ENCODE data around the gene IRGQ.
"Not testable (repeated sequence)": the region's sequence is repeated elsewhere in the genome, so short reads cannot be mapped to it uniquely, and the experiment has no call there.

IRGQ gene

DNA sequence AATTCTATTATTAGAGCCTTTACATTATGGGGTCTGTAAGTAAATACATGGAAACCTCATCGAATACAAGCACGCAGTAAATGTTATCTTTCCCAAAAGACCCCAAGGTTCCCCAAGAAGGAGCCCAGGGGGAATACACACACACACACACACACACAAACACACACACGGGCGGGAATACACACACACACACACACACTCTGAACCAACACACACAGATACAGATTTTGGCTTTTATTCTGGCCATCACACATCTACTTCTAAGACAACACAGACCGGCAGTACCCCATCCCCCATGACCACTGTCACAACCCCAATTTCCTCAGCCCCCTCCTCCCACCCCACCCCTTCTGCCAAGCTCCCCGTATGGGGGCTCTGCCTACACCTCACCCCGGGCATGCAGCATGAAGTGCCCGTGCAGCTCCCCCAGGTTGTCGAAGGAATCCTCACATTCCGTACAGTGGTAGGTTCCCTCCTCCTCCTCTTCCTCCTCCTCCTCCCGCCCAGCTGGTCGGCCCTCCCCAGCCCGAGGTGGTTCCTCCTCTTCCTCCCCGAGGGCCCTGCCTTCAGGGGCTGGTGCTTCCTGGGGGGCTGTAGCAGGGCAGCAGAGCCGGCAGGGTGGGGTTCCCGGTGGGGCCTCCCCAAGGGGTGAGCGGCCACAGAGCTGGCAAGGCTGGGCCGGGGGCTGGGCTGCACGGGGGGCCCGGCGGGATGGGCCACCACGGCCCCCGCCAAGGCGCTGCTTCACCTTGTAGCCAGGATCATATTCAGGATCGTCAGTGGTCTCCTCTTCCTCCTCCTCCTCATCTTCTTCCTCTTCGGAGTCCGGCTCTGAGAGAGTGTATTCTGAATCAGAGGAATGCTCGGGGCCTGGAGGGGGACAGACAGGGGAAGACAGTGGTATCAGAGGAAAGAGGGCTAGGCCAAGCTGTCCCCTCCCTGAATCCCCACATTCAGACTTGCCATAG is 11.6 kb upstream of the IRGQ start:
- TF ChIP-seq EZH2phosphoT487 (IDR thresholded peaks at IDR 0.05; ENCODE audit: borderline replicate concordance, low read length), result no peak
- TF ChIP-seq, protein P1, sequence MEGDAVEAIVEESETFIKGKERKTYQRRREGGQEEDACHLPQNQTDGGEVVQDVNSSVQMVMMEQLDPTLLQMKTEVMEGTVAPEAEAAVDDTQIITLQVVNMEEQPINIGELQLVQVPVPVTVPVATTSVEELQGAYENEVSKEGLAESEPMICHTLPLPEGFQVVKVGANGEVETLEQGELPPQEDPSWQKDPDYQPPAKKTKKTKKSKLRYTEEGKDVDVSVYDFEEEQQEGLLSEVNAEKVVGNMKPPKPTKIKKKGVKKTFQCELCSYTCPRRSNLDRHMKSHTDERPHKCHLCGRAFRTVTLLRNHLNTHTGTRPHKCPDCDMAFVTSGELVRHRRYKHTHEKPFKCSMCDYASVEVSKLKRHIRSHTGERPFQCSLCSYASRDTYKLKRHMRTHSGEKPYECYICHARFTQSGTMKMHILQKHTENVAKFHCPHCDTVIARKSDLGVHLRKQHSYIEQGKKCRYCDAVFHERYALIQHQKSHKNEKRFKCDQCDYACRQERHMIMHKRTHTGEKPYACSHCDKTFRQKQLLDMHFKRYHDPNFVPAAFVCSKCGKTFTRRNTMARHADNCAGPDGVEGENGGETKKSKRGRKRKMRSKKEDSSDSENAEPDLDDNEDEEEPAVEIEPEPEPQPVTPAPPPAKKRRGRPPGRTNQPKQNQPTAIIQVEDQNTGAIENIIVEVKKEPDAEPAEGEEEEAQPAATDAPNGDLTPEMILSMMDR (IDR thresholded peaks at IDR 0.05; ENCODE audit: low read depth, low read length, poor library complexity, severe bottlenecking), result no peak
- H3K36me3 ChIP-seq (ENCODE audit: control insufficient read depth, low read length), result peaks cover 30% of the 10 kb centered on the region

DNA sequence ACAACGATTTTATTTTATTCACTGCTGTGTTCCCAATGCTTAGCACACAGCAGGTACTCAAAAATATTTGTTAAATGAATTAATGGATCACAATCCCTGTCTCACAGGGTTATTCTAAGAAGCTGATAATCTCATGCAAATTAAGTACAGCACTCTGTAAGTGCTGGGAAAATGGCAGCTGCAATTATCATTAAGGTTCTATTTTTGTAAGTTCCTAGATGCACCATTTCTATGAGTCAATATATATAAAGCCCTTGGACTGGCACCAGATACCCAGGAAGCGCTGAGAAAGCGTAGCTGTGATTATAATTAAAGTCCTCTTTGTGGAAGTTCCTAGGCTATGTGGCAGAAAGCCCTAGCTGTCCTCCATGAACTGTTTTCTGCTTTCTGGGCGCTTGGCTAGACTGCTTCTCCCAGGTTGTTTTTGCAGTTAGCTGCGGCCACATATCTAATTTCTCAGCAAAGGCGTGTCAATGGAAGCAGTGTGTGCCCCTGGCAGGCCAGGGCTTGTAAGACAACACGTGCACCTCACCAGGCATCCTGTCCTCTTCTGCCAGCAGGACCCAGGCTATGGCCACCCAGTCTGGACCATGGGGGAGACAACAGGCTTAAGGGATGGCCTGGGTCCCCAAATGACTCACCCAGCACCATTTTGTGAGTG is 10.8 kb upstream of the IRGQ start:
- TF ChIP-seq, protein P1 (IDR thresholded peaks at IDR 0.05; ENCODE audit: low read depth, low read length, poor library complexity, severe bottlenecking), result no peak
- TF ChIP-seq EZH2phosphoT487 (IDR thresholded peaks at IDR 0.05; ENCODE audit: borderline replicate concordance, low read length), result no peak
- Histone ChIP-seq H3K27ac (ENCODE audit: low read depth, low read length) (no peak overlapping the region), H4K20me1 (ENCODE audit: control insufficient read depth, insufficient read depth, low read depth, low read length) (no peaks in the 10 kb centered on the region), H3F3A (ENCODE audit: control insufficient read depth, insufficient read depth) (peaks cover 3% of the 10 kb centered on the region; the same call in 1 of the 2 replicates), H3K27me3 (ENCODE audit: control insufficient read depth, low read length) (no peaks in the 10 kb centered on the region), H3K9me3 (ENCODE audit: control insufficient read depth, insufficient read depth, low read length) (no peaks in the 10 kb centered on the region), H3K4me3 (ENCODE audit: low read length) (no peak overlapping the region), H3K36me3 (ENCODE audit: control insufficient read depth, low read length) (peaks cover 22% of the 10 kb centered on the region), H3K79me2 (ENCODE audit: control insufficient read depth, low read length) (peaks cover 15% of the 10 kb centered on the region), H3K4me1 (ENCODE audit: control insufficient read depth, low read length) (peaks cover 9% of the 10 kb centered on the region; the same call in 1 of the 2 replicates), H3K4me2 (ENCODE audit: low read length) (no peak overlapping the region), H3K9me2 (replicated peaks; ENCODE audit: control insufficient read depth, low read length) (no peaks in the 10 kb centered on the region)

More for the DNA sequence above, 11.6 kb upstream of the IRGQ start:
- no peaks in the 10 kb centered on the region for H3K9me2 ChIP-seq (replicated peaks; ENCODE audit: control insufficient read depth, low read length)
- no peak overlapping the region for H3K27ac ChIP-seq (ENCODE audit: low read depth, low read length)
- no peak overlapping the region for H3K4me2 ChIP-seq (ENCODE audit: low read length)
- H3K4me3 ChIP-seq (ENCODE audit: low read length), result no peak overlapping the region
- peaks cover 3% of the 10 kb centered on the region; the same call in 1 of the 2 replicates for H3F3A ChIP-seq (ENCODE audit: control insufficient read depth, insufficient read depth)
- no peaks in the 10 kb centered on the region for H3K9me3 ChIP-seq (ENCODE audit: control insufficient read depth, insufficient read depth, low read length)
- peaks cover 23% of the 10 kb centered on the region for H3K79me2 ChIP-seq (ENCODE audit: control insufficient read depth, low read length)
- no peaks in the 10 kb centered on the region for H3K27me3 ChIP-seq (ENCODE audit: control insufficient read depth, low read length)
- no peaks in the 10 kb centered on the region for H4K20me1 ChIP-seq (ENCODE audit: control insufficient read depth, insufficient read depth, low read depth, low read length)
- H3K4me1 ChIP-seq (ENCODE audit: control insufficient read depth, low read length), result peaks cover 9% of the 10 kb centered on the region; the same call in 1 of the 2 replicates

DNA sequence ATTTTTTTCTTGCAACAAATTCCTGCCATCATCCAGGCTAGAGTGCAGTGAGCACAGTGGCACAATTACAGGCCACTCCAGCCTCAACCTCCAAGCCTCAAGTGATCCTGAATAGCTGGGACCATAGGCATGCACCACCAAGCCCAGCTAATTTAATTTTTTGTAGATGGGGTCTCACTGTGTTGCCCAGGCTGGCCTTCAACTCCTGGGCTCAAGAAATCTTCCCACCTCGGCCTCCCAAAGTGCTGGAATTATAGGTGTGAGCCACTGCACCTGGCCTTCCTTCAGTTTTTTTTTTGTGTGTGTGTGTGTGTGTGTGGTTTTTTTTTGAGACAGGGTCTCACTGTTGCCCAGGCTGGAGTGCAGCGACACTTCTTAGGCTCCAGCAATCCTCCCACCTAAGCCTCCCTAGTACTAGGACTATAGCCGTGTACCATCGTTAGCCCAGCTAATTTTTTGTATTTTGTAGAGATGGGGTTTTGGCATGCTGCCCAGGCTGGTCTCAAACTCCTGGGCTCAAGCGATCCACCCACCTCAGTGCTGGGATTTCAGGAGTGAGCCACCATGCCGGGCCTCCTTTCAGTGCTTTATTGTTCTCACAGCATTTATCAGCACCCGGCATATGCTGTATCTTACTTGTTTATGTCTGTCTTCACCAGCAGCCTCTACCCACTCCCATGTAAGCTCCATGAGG is 10.1 kb upstream of the IRGQ start:
- no peaks in the 10 kb centered on the region for H3K9me2 ChIP-seq (replicated peaks; ENCODE audit: control insufficient read depth, low read length)
- peaks cover 10% of the 10 kb centered on the region for H3K79me2 ChIP-seq (ENCODE audit: control insufficient read depth, low read length)
- peaks cover 20% of the 10 kb centered on the region for H3K36me3 ChIP-seq (ENCODE audit: control insufficient read depth, low read length)
- H3K4me3 ChIP-seq (ENCODE audit: low read length), result no peak overlapping the region
- no peaks in the 10 kb centered on the region for H4K20me1 ChIP-seq (ENCODE audit: control insufficient read depth, insufficient read depth, low read depth, low read length)
- H3F3A ChIP-seq (ENCODE audit: control insufficient read depth, insufficient read depth), result peaks cover 4% of the 10 kb centered on the region; the same call in 1 of the 2 replicates
- no peak for TF ChIP-seq EZH2phosphoT487 (IDR thresholded peaks at IDR 0.05; ENCODE audit: borderline replicate concordance, low read length)
- TF ChIP-seq, protein P1 (IDR thresholded peaks at IDR 0.05; ENCODE audit: low read depth, low read length, poor library complexity, severe bottlenecking), result no peak
- H3K27me3 ChIP-seq (ENCODE audit: control insufficient read depth, low read length), result no peaks in the 10 kb centered on the region
- H3K4me2 ChIP-seq (ENCODE audit: low read length), result no peak overlapping the region
- peaks cover 9% of the 10 kb centered on the region; the same call in 1 of the 2 replicates for H3K4me1 ChIP-seq (ENCODE audit: control insufficient read depth, low read length)
- no peak overlapping the region for H3K27ac ChIP-seq (ENCODE audit: low read depth, low read length)
- H3K9me3 ChIP-seq (ENCODE audit: control insufficient read depth, insufficient read depth, low read length), result no peaks in the 10 kb centered on the region

DNA sequence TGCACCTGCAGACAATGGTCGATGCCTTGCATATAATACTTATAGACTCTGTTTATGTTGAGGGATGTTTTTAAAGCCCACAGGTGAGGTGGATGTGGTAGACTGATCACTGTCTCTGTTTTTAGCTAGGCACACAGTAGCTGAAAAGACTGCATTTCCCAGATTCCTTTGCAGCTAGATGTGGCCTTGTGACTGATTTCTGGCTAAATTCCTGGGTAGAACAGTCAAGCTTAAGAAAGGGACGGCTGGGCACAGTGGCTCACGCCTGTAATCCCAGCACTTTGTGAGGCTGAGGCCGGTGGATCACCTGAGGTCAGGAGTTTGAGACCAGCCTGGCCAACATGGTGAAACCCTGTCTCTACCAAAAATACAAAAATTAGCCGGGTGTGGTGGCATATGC is 4.4 kb upstream of the IRGQ start:
- Histone ChIP-seq H3K4me1 (ENCODE audit: control insufficient read depth, low read length) (peaks cover 23% of the 10 kb centered on the region), H3K36me3 (ENCODE audit: control insufficient read depth, low read length) (peaks cover 35% of the 10 kb centered on the region), H3K79me2 (ENCODE audit: control insufficient read depth, low read length) (peaks cover 43% of the 10 kb centered on the region)
- not testable (repeated sequence) for H3F3A ChIP-seq (ENCODE audit: control insufficient read depth, insufficient read depth); H3K9me2 ChIP-seq (replicated peaks; ENCODE audit: control insufficient read depth, low read length); H3K4me2 ChIP-seq (ENCODE audit: low read length); H4K20me1 ChIP-seq (ENCODE audit: control insufficient read depth, insufficient read depth, low read depth, low read length); H3K27ac ChIP-seq (ENCODE audit: low read depth, low read length); H3K9me3 ChIP-seq (ENCODE audit: control insufficient read depth, insufficient read depth, low read length); H3K27me3 ChIP-seq (ENCODE audit: control insufficient read depth, low read length); H3K4me3 ChIP-seq (ENCODE audit: low read length)

Data from DOHH2 (cell line).